Calu3 (cell line): ENCODE results near the gene HIRA. TPM values are rescaled to one million over a fixed set of nuclear protein-coding genes. Genes with fewer than 3 reads are reported as not detected.

Experiments
- BruUV-seq: library from RNA; stranded (reverse); fragments of 400-500 nt; replicated peaks from 2 replicates; lab custom pipeline; 2021; lab: Mats Ljungman, UMichigan
- CTCF ChIA-PET: fragments of 300-600 bp; sonication (Branson Sonifier 250); formaldehyde crosslinking; loops from one replicate; lab custom pipeline; 2022; ENCODE audit warnings: antibody characterized with exemption; lab: Charles Lee
- DNase-seq: peaks from one replicate; pipeline ENCODE4 v3.0.0; 2022
- H3K27ac Mint-ChIP-seq: one replicate; pipeline ENCODE4 v1.8.0; 2022; ENCODE audit warnings: mixed read lengths; ENCODE audit not compliant: unreplicated experiment
- H3K27me3 Mint-ChIP-seq: one replicate; pipeline ENCODE4 v1.8.0; 2022; ENCODE audit warnings: mixed read lengths; ENCODE audit not compliant: unreplicated experiment
- H3K36me3 Mint-ChIP-seq: one replicate; pipeline ENCODE4 v1.8.0; 2022; ENCODE audit warnings: mild to moderate bottlenecking, moderate library complexity, mixed read lengths; ENCODE audit not compliant: insufficient read depth, unreplicated experiment
- H3K4me1 Mint-ChIP-seq: one replicate; pipeline ENCODE4 v1.8.0; 2022; ENCODE audit warnings: mild to moderate bottlenecking, low read depth, mixed read lengths; ENCODE audit not compliant: unreplicated experiment
- H3K4me3 Mint-ChIP-seq: one replicate; pipeline ENCODE4 v1.8.0; 2022; ENCODE audit warnings: mild to moderate bottlenecking, low read depth, moderate library complexity, mixed read lengths; ENCODE audit not compliant: unreplicated experiment
- H3K9me3 Mint-ChIP-seq: one replicate; pipeline ENCODE4 v1.8.0; 2022; ENCODE audit warnings: low read depth, mixed read lengths; ENCODE audit not compliant: unreplicated experiment
- CTCF ChIP-seq: fragments of 200-600 bp; IDR thresholded peaks from one replicate; pipeline ENCODE4 v1.8.0; 2022; ENCODE audit warnings: antibody characterized with exemption; ENCODE audit not compliant: unreplicated experiment
- intact Hi-C: fragments of 100-400 bp; cut with micrococcal nuclease; formaldehyde crosslinking; loops from one replicate; pipeline ENCODE4 v1.10.0; 2022; ENCODE audit not compliant: unreplicated experiment
- total RNA-seq: library from RNA; stranded (reverse); gene quantifications from 2 replicates; pipeline ENCODE4 v1.2.3, GENCODE V29; 2022

The HIRA gene
- total RNA-seq, 1 experiment from 2014 or later, result 36.4 TPM

GRCh38 chr22:19469421-19469820, 37.9 kb upstream of the HIRA start:
- no peak overlapping the region for H3K4me3 Mint-ChIP-seq
- DNase-seq, result no peak
- no peak for TF ChIP-seq CTCF
- H3K27me3 Mint-ChIP-seq, result no peaks in the 10 kb centered on the region
- H3K9me3 Mint-ChIP-seq, result no peaks in the 10 kb centered on the region
- CTCF ChIA-PET, result no interaction called here
- intact Hi-C loops, result no loop called here
- no peak overlapping the region for H3K27ac Mint-ChIP-seq
- no peaks in the 10 kb centered on the region for H3K4me1 Mint-ChIP-seq
- H3K36me3 Mint-ChIP-seq, result peaks cover 55% of the 10 kb centered on the region
- BruUV-seq, result no TSS peak

- DNase-seq, result no peak
- no peak for TF ChIP-seq CTCF
- Mint-ChIP-seq H3K9me3 (no peaks in the 10 kb centered on the region), H3K4me1 (no peaks in the 10 kb centered on the region), H3K27me3 (no peaks in the 10 kb centered on the region), H3K27ac (no peak overlapping the region), H3K4me3 (no peak overlapping the region), H3K36me3 (peaks cover 50% of the 10 kb centered on the region)
- intact Hi-C loops, result no loop called here
- no TSS peak for BruUV-seq
- CTCF ChIA-PET, result no interaction called here
These were observed 36.4 kb upstream of the HIRA start for GRCh38 chr22:19467912-19468311.

- Mint-ChIP-seq H3K36me3 (peaks cover 47% of the 10 kb centered on the region), H3K4me3 (no peak overlapping the region), H3K4me1 (no peaks in the 10 kb centered on the region), H3K27ac (no peak overlapping the region), H3K9me3 (no peaks in the 10 kb centered on the region), H3K27me3 (no peaks in the 10 kb centered on the region)
- no peak for TF ChIP-seq CTCF
- no TSS peak for BruUV-seq
- CTCF ChIA-PET, result interaction anchor here (0.6 kb wide), 1 partner anchor 11 kb away, joined by 3 read pairs; no protein-coding TSS in a partner anchor
- DNase-seq, result no peak
- intact Hi-C loops, result no loop called here
These were observed 35.6 kb upstream of the HIRA start for GRCh38 chr22:19466848-19467752.

- CTCF ChIA-PET, result interaction anchor here (0.6 kb wide), 1 partner anchor 12 kb away, joined by 3 read pairs; no protein-coding TSS in a partner anchor
- intact Hi-C loops, result no loop called here
- no peaks in the 10 kb centered on the region for H3K27me3 Mint-ChIP-seq
- DNase-seq, result no peak
- no peak for TF ChIP-seq CTCF
- BruUV-seq, result no TSS peak
- peaks cover 46% of the 10 kb centered on the region for H3K36me3 Mint-ChIP-seq
- H3K4me1 Mint-ChIP-seq, result no peaks in the 10 kb centered on the region
- no peaks in the 10 kb centered on the region for H3K9me3 Mint-ChIP-seq
- no peak overlapping the region for H3K4me3 Mint-ChIP-seq
- no peak overlapping the region for H3K27ac Mint-ChIP-seq
These were observed 34.7 kb upstream of the HIRA start for GRCh38 chr22:19466126-19466716.
